ACHN (cell line): ENCODE measurements around the gene CRB3.

Experiments used
- DNase-seq: peaks from one replicate; pipeline ENCODE4 v3.0.0-alpha.2; 2015
- in situ Hi-C: cut with HindIII; loops from 2 replicates; pipeline ENCODE4 v1.10.0; 2017; ENCODE audit warnings: low sequenced_read_pairs, low pct_ligation_motif_present, low pct_unique_long_range_greater_than_20kb

CRB3 gene

DNA sequence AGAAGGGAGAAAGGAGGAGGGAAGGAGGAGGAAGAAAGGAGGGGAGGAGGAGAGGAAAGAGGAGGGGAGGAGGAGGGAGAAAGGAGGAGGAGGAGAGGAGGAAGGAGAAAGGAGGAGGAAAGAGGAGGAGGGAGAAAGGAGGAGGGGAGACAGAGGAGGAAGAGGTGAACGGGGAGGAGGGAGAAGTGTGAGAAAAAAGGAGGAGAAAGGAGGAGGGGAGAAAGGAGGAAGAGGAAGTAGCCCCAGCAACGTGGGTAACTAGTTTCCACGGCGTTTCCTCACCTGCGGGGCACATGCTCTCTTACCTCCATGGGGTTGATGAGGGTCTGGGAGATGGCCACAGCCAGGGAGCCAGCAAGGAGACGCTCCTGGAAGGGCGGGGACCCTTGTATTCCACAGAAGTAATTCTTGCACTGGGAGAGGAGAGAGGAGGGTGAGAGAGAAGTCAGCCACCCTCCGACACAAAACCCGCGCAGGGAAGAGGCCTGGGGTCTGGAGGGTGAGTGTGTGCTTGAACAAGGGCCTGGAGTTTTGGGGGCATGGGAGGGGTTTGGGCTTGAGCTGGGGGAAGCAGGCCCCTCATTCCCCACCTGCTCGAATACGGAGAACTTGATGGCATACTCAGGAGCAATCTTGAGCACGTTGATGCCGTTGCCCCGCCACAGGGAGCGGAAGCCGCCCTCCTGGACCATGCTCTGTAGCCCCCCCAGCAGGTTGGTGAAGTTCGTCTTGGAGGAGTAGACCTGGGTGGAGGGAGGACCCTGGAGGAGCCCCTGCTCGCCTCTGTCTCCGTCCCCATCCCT lies 34.5 kb upstream of the CRB3 start:
- DNase-seq: no peak
- in situ Hi-C loops: no loop called here

- in situ Hi-C loops: no loop called here
- DNase-seq: no peak
Observed at GRCh38 chr19:6431891-6432290, 32.2 kb upstream of the CRB3 start.

DNA sequence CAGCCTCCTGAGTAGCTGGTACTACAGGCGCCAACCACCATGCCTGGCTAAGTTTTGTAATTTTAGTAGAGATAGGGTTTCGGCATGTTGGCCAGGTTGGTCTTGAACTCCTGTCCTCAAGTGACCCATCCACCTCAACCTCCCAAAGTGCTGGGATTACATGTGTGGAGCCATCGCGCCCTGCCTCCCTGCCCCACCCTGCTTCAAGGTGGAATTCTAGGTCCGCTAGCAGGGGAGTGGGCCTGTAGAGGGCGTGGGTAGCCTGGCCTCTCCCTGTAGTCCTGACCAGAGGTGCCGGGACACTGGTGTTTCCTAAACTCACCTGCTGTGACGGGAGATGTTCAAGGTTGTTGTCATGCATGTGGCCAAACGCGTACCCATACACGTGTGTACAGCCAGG lies 30.9 kb upstream of the CRB3 start:
- DNase-seq: no peak
- in situ Hi-C loops: no loop called here

- no peak for DNase-seq
- in situ Hi-C loops: no loop called here
Observed at GRCh38 chr19:6433663-6434062, 30.4 kb upstream of the CRB3 start, which contains the start of gene SLC25A41. Gene SLC25A41 (minus strand): TSS chr19:6433763. CDS start chr19:6433693, 70 bp downstream.

- in situ Hi-C loops: no loop called here
- DNase-seq: no peak
Observed at GRCh38 chr19:6439743-6440142, 24.3 kb upstream of the CRB3 start.

DNA sequence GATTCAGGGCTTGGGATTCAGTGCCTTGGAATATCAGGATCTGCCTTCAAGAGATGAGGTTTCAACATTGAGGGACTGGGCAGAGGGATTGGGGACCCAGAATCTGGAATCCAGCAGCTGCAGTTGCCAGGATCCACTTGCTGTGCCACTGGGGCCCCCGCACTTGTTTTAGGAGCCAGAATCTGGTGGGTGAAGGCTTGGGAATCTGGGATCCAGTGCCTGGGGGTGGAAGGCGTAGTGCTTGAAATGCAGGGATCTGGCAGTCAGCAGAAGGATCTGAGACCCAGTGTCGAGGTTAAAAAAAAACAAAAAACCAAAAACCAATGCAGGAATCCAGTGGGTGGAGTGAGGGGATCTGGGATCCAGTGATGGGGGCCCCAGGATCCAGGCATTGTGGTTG lies 23.2 kb upstream of the CRB3 start:
- in situ Hi-C loops: no loop called here
- DNase-seq: no peak

- DNase-seq: no peak
- in situ Hi-C loops: no loop called here
Observed at GRCh38 chr19:6442087-6442688, 21.9 kb upstream of the CRB3 start.

GRCh38 chr19:6443986-6444385 lies 20.1 kb upstream of the CRB3 start:
- in situ Hi-C loops: no loop called here
- DNase-seq: no peak

GRCh38 chr19:6446452-6446851 lies 17.6 kb upstream of the CRB3 start:
- in situ Hi-C loops: no loop called here
- no peak for DNase-seq

DNA sequence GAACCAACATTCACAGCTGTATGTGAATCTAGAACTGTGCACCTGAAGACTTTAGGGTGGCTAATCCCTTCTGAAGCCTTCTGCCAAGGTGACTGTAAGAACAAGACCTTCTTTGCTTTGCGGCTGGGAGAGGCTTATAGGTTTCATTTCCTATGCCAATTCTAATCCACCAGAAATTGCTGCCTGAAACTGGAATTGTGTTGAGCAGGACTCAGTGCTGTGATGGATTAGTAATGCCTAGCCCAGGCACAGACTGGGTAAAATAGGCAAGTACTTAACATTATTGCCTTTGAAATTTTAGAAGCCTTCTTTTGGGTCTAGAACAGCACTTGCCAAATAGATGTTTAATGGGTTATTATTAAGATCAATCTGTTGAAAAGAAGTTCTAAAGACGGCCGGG lies 16.0 kb upstream of the CRB3 start:
- DNase-seq: no peak
- in situ Hi-C loops: no loop called here

- in situ Hi-C loops: no loop called here
- no peak for DNase-seq
Observed at GRCh38 chr19:6450166-6450565, 13.9 kb upstream of the CRB3 start.

DNA sequence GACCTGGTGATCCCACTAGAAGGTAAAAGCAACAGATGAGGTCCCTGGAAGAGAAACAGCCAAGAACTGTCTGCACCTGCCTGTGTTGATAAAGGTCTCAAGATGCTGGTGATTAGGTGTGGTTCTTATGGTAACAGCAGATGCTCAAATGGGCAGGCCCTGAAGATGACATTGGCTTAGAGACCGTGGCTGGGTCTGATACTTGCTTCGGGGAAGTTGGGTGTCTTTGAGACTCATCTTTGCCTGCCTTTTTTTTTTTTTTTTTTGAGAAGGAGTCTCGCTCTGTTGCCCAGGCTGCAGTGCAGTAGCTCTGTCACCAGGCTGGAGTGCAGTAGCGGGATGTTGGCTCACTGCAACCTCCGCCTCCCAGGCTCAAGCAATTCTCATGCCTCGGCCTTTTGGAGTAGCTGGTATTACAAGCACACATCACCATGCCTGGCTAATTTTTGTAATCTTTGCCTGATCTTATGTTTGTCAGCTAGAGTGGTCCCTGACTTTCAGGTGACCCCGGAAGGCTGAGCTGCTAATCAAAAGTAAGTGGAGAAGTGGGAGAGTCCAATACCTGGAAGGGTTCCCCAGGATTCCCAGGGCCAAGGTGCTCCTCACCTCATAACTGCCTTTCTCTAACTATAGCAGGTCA lies 12.4 kb upstream of the CRB3 start:
- no peak for DNase-seq
- in situ Hi-C loops: no loop called here

DNA sequence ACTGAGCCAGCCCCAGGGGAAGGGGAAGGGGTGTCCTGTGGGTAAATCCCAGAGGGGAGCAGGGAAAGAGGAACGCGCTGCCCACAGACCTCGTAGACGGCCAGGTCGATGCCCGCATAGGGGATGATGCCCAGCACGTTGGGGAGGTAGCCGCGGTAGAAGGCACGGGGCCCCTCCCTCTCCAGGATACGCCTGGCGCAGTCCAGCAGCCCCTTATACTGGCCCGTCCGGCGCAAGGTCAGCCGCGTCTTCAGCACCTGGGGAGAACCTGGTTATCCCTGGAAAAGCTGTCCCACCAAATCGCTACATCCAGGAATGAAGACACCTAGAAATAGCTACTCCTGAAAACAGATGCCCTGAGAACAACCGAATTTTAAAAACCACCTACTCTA lies 11.9 kb upstream of the CRB3 start:
- no peak for DNase-seq
- in situ Hi-C loops: no loop called here

- DNase-seq: no peak
- in situ Hi-C loops: no loop called here
Observed at GRCh38 chr19:6452899-6453298, 11.2 kb upstream of the CRB3 start.

GRCh38 chr19:6453951-6454565 lies 10.0 kb upstream of the CRB3 start:
- in situ Hi-C loops: no loop called here
- no peak for DNase-seq

- in situ Hi-C loops: no loop called here
- no peak for DNase-seq
Observed at GRCh38 chr19:6455924-6456323, 8.1 kb upstream of the CRB3 start.

DNA sequence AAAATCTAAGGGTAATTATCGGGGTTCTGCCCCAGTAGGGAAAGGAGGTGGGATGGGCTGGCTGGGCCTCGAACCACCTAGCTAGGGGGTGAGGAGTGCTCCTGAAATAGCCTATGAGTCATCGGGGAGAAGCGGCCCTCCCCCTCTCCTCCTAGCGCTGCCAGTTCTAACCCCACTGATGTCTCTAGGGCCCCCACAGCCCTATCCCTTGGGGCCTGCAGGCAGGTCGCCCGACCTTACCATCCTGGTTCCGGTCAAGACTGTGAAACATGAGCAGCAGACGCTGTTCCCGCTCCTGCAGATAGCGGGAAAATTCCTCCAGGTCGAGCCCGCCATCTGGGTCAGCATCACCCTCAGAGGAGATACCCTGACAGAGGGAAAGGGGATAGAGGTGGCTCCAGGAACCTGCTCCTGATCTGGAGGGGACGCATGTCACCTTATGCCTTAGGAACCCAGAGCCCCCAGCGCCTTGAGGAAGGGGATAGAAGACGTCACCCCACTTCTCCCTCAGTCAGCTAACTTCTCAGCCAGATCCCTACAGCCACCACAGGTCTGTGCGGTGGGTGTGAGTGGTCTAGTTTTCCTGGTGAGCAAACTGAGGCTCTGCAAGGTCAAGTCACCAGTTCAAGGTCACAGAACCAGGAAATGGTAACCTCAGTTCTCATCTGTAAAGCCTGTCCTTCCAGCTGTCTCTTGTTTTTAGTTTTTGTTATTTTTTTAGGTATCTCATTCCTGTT lies 5.9 kb upstream of the CRB3 start:
- in situ Hi-C loops: no loop called here
- DNase-seq: no peak

DNA sequence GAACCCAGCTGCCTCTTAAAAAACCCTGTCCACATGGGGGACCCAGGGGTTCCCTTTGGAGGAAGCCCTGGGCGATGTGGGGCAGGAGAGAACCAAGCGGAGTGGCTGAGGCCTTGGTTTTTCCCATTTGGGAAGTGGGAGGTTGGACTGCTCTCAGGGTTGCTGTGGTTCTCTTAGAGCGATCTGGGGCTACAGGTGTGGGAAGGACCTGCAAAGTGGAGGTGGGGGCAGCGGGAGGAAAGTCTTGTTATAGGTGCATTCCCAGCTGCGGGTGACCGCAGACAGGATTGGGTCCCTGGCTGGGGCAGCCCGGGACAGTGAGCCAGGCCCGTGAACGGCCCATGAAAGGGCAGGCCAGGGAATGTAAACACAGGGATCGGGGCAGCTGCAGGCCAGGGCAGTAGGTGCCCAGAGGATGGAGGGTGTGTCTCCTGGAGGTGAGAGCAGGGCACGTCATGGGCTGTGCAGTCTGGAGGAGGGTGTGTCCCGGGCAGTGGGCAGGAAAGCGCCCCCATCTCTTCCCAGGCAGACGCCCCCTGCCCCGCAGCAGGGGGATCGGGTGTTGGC lies 5.3 kb upstream of the CRB3 start:
- in situ Hi-C loops: no loop called here
- peak; percentile 9 for DNase-seq
